GM21447 (cell line): ENCODE measurements around the gene PAFAH2.

Experiments
- ATAC-seq: cut with Tn5 transposase; IDR thresholded peaks from one replicate; pipeline ENCODE4 v1.9.1; 2021; ENCODE audit not compliant: unreplicated experiment

Gene PAFAH2

GRCh38 chr1:26031611-26032220 lies 33.9 kb upstream of the PAFAH2 start:
- no peak for ATAC-seq

GRCh38 chr1:26031196-26031595 lies 33.3 kb upstream of the PAFAH2 start:
- ATAC-seq = no peak

GRCh38 chr1:26029864-26030481 lies 32.1 kb upstream of the PAFAH2 start:
- ATAC-seq = no peak

GRCh38 chr1:26029054-26029863 lies 31.4 kb upstream of the PAFAH2 start:
- no peak for ATAC-seq

- ATAC-seq = no peak
These were observed 30.7 kb upstream of the PAFAH2 start for GRCh38 chr1:26028490-26028980.

GRCh38 chr1:26027716-26028489 lies 30.0 kb upstream of the PAFAH2 start:
- no peak for ATAC-seq

- ATAC-seq = no peak
These were observed 27.7 kb upstream of the PAFAH2 start for GRCh38 chr1:26025517-26025916.

- ATAC-seq = no peak
These were observed 27.2 kb upstream of the PAFAH2 start for GRCh38 chr1:26025060-26025459.

GRCh38 chr1:26023826-26024225 lies 26.0 kb upstream of the PAFAH2 start:
- no peak for ATAC-seq

- ATAC-seq = no peak
These were observed 25.1 kb upstream of the PAFAH2 start for GRCh38 chr1:26023009-26023408.

GRCh38 chr1:26022404-26022779 lies 24.5 kb upstream of the PAFAH2 start:
- no peak for ATAC-seq

GRCh38 chr1:26021647-26022403 lies 24.0 kb upstream of the PAFAH2 start, which contains the start of gene EXTL1:
TSS of gene EXTL1 (plus strand) at chr1:26021775. CDS start at chr1:26022647, 872 bp downstream.
- no peak for ATAC-seq

GRCh38 chr1:26020941-26021646 lies 23.2 kb upstream of the PAFAH2 start:
- no peak for ATAC-seq

- no peak for ATAC-seq
These were observed 22.5 kb upstream of the PAFAH2 start for GRCh38 chr1:26020330-26020768.

- ATAC-seq = no peak
These were observed 21.9 kb upstream of the PAFAH2 start for GRCh38 chr1:26019641-26020315.

- ATAC-seq = no peak
These were observed 19.7 kb upstream of the PAFAH2 start for GRCh38 chr1:26017606-26018005.

- no peak for ATAC-seq
These were observed 19.2 kb upstream of the PAFAH2 start for GRCh38 chr1:26016953-26017545.

GRCh38 chr1:26016258-26016952 lies 18.5 kb upstream of the PAFAH2 start:
- no peak for ATAC-seq
